Measurements from ENCODE around the gene HPSE2.

The HPSE2 gene

GRCh38 chr10:98516352-98516751 is 719.3 kb downstream of the HPSE2 start:
- no peak for DNase-seq
- no peaks in the 10 kb centered on the region for H3K9me3 ChIP-seq (ENCODE audit: insufficient read depth, low read length, severe bottlenecking)
- H3K27ac ChIP-seq (ENCODE audit: low read length) = no peak overlapping the region
- H3K4me3 ChIP-seq (ENCODE audit: low read depth in 1 of 2, low read length in 2 of 2) = no peak overlapping the region
- no peaks in the 10 kb centered on the region for H3K4me1 ChIP-seq (ENCODE audit: insufficient read depth, low read length)
- H4K20me1 ChIP-seq (ENCODE audit: insufficient read depth, low read length) = no peaks in the 10 kb centered on the region
- peaks cover 6% of the 10 kb centered on the region for H3K27me3 ChIP-seq (ENCODE audit: insufficient read depth, low read length, poor library complexity)
- ATAC-seq (ENCODE audit: insufficient read depth, low read depth) = no peak
- H2AFZ ChIP-seq (ENCODE audit: low read depth, low read length) = no peak overlapping the region
- H3K4me2 ChIP-seq (ENCODE audit: insufficient read depth, low read length) = no peak overlapping the region
- H3K36me3 ChIP-seq (ENCODE audit: insufficient read depth, low read length) = no peaks in the 10 kb centered on the region
- no peak for TF ChIP-seq CTCF (IDR thresholded peaks at IDR 0.05; ENCODE audit: borderline replicate concordance, extremely low read depth, low read length, poor library complexity, severe bottlenecking)
- TF ChIP-seq EZH2 (IDR thresholded peaks at IDR 0.05; ENCODE audit: borderline replicate concordance, low read depth, low read length, severe bottlenecking) = no peak
- no peaks in the 10 kb centered on the region for H3K79me2 ChIP-seq (ENCODE audit: insufficient read depth, low read length)
- no peak overlapping the region for H3K9ac ChIP-seq (ENCODE audit: low read depth, low read length)

GRCh38 chr10:98513704-98514103 is 721.9 kb downstream of the HPSE2 start:
- Histone ChIP-seq H3K4me2 (ENCODE audit: insufficient read depth, low read length) (no peak overlapping the region), H2AFZ (ENCODE audit: low read depth, low read length) (no peak overlapping the region), H3K4me1 (ENCODE audit: insufficient read depth, low read length) (no peaks in the 10 kb centered on the region), H3K79me2 (ENCODE audit: insufficient read depth, low read length) (no peaks in the 10 kb centered on the region), H3K4me3 (ENCODE audit: low read depth in 1 of 2, low read length in 2 of 2) (no peak overlapping the region), H3K36me3 (ENCODE audit: insufficient read depth, low read length) (no peaks in the 10 kb centered on the region), H3K9me3 (ENCODE audit: insufficient read depth, low read length, severe bottlenecking) (no peaks in the 10 kb centered on the region), H3K9ac (ENCODE audit: low read depth, low read length) (no peak overlapping the region), H3K27ac (ENCODE audit: low read length) (no peak overlapping the region), H4K20me1 (ENCODE audit: insufficient read depth, low read length) (no peaks in the 10 kb centered on the region), H3K27me3 (ENCODE audit: insufficient read depth, low read length, poor library complexity) (peaks cover 6% of the 10 kb centered on the region)
- ATAC-seq (ENCODE audit: insufficient read depth, low read depth) (no peak), DNase-seq (no peak)
- TF ChIP-seq EZH2 (IDR thresholded peaks at IDR 0.05; ENCODE audit: borderline replicate concordance, low read depth, low read length, severe bottlenecking) (no peak), CTCF (IDR thresholded peaks at IDR 0.05; ENCODE audit: borderline replicate concordance, extremely low read depth, low read length, poor library complexity, severe bottlenecking) (no peak)

GRCh38 chr10:98511876-98512275 is 723.8 kb downstream of the HPSE2 start:
- Histone ChIP-seq H3K9me3 (ENCODE audit: insufficient read depth, low read length, severe bottlenecking) (no peaks in the 10 kb centered on the region), H3K9ac (ENCODE audit: low read depth, low read length) (no peak overlapping the region), H3K27ac (ENCODE audit: low read length) (no peak overlapping the region), H2AFZ (ENCODE audit: low read depth, low read length) (no peak overlapping the region), H3K4me3 (ENCODE audit: low read depth in 1 of 2, low read length in 2 of 2) (no peak overlapping the region), H3K4me1 (ENCODE audit: insufficient read depth, low read length) (no peaks in the 10 kb centered on the region), H3K4me2 (ENCODE audit: insufficient read depth, low read length) (no peak overlapping the region), H3K79me2 (ENCODE audit: insufficient read depth, low read length) (no peaks in the 10 kb centered on the region), H3K27me3 (ENCODE audit: insufficient read depth, low read length, poor library complexity) (peaks cover 6% of the 10 kb centered on the region), H4K20me1 (ENCODE audit: insufficient read depth, low read length) (no peaks in the 10 kb centered on the region), H3K36me3 (ENCODE audit: insufficient read depth, low read length) (no peaks in the 10 kb centered on the region)
- TF ChIP-seq EZH2 (IDR thresholded peaks at IDR 0.05; ENCODE audit: borderline replicate concordance, low read depth, low read length, severe bottlenecking) (no peak), CTCF (IDR thresholded peaks at IDR 0.05; ENCODE audit: borderline replicate concordance, extremely low read depth, low read length, poor library complexity, severe bottlenecking) (no peak)
- no peak for ATAC-seq (ENCODE audit: insufficient read depth, low read depth)
- no peak for DNase-seq

Measured in DND-41 (cell line).